WERI-Rb-1 (cell line): ENCODE measurements around the gene RPL7A.

ENCODE experiments used
- DNase-seq: peaks from one replicate; pipeline ENCODE4 v3.0.0-alpha.2; 2020
- H3K27ac ChIP-seq: fragments of 250-450 bp; sonication (Bioruptor Pico); 2 replicates; pipeline ENCODE4 v1.5.1; 2020; ENCODE audit warnings: mild to moderate bottlenecking, moderate library complexity
- H3K27me3 ChIP-seq: fragments of 250-450 bp; sonication (Bioruptor Pico); 2 replicates; pipeline ENCODE4 v1.5.1; 2021; ENCODE audit warnings: mild to moderate bottlenecking, low read depth, moderate library complexity; ENCODE audit not compliant: insufficient read depth, severe bottlenecking
- H3K36me3 ChIP-seq: fragments of 250-450 bp; sonication (Bioruptor Pico); 2 replicates; pipeline ENCODE4 v1.5.1; 2020; ENCODE audit warnings: mild to moderate bottlenecking, moderate library complexity
- H3K4me3 ChIP-seq: 2 replicates; pipeline ENCODE4 v1.5.1; 2011; ENCODE audit warnings: low read depth, mild to moderate bottlenecking, control low read depth, low read length
- H3K9me3 ChIP-seq: fragments of 250-450 bp; sonication (Bioruptor Pico); 2 replicates; pipeline ENCODE4 v1.5.1; 2021; ENCODE audit warnings: mild to moderate bottlenecking, moderate library complexity; ENCODE audit not compliant: severe bottlenecking
- TF ChIP-seq, protein P1 (sequence below): IDR thresholded peaks from 2 replicates; pipeline ENCODE4 v1.5.1; 2011; ENCODE audit warnings: low read depth, mild to moderate bottlenecking, control low read depth, inconsistent platforms, low read length

The RPL7A gene

DNA sequence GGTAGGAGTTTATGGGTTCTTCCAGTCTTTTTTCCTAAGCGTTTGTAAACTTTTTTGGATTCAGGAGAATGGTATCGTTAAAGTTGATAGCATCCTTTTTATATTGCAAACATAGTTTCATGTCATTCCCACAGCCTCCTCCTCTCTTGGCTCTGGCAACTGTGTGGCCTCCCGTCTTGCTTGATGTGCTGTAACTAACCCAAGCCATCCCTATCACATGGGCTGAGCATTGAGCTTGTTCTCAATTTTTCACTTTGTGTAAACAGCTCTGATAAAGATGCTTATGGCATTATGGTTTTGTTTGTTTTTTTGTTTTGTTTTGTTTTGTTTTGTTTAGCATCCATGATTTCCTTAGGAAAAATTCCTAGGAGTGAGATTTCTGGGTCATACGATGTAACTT, 32.7 kb downstream of the RPL7A start:
- H3K36me3 ChIP-seq: peaks cover under 1% of the 10 kb centered on the region
- no peak for DNase-seq
- TF ChIP-seq, protein P1, sequence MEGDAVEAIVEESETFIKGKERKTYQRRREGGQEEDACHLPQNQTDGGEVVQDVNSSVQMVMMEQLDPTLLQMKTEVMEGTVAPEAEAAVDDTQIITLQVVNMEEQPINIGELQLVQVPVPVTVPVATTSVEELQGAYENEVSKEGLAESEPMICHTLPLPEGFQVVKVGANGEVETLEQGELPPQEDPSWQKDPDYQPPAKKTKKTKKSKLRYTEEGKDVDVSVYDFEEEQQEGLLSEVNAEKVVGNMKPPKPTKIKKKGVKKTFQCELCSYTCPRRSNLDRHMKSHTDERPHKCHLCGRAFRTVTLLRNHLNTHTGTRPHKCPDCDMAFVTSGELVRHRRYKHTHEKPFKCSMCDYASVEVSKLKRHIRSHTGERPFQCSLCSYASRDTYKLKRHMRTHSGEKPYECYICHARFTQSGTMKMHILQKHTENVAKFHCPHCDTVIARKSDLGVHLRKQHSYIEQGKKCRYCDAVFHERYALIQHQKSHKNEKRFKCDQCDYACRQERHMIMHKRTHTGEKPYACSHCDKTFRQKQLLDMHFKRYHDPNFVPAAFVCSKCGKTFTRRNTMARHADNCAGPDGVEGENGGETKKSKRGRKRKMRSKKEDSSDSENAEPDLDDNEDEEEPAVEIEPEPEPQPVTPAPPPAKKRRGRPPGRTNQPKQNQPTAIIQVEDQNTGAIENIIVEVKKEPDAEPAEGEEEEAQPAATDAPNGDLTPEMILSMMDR: no peak
- H3K27me3 ChIP-seq: no peaks in the 10 kb centered on the region
- no peak overlapping the region for H3K27ac ChIP-seq
- no peak overlapping the region for H3K4me3 ChIP-seq
- H3K9me3 ChIP-seq: peaks cover 10% of the 10 kb centered on the region

GRCh38 chr9:133382507-133383141, 34.6 kb downstream of the RPL7A start:
- no peak for DNase-seq
- Histone ChIP-seq H3K27me3 (no peaks in the 10 kb centered on the region), H3K4me3 (no peak overlapping the region), H3K9me3 (peaks cover 7% of the 10 kb centered on the region), H3K36me3 (no peaks in the 10 kb centered on the region), H3K27ac (no peak overlapping the region)
- TF ChIP-seq, protein P1: no peak

DNA sequence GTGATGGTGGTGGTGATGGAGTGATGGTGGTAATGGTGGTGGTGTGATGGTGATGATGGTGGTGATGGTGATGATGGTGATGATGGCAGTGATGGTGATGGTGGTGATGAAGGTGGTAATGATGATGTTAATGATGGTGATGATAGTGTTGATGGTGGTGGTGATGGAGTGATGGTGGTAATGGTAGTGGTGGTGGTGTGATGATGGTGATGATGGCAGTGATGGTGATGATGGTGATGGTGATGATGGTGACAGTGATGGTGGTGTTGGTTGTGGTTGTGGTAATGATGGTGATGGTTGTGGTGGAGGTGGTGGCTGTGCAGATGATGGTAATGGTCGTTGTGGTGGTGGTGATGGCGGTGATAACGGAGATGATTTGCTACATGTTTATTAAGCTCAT, 35.4 kb downstream of the RPL7A start:
- TF ChIP-seq, protein P1: no peak
- Histone ChIP-seq H3K27ac (no peak overlapping the region), H3K4me3 (no peak overlapping the region), H3K9me3 (no peaks in the 10 kb centered on the region), H3K27me3 (no peaks in the 10 kb centered on the region), H3K36me3 (no peaks in the 10 kb centered on the region)
- DNase-seq: no peak

DNA sequence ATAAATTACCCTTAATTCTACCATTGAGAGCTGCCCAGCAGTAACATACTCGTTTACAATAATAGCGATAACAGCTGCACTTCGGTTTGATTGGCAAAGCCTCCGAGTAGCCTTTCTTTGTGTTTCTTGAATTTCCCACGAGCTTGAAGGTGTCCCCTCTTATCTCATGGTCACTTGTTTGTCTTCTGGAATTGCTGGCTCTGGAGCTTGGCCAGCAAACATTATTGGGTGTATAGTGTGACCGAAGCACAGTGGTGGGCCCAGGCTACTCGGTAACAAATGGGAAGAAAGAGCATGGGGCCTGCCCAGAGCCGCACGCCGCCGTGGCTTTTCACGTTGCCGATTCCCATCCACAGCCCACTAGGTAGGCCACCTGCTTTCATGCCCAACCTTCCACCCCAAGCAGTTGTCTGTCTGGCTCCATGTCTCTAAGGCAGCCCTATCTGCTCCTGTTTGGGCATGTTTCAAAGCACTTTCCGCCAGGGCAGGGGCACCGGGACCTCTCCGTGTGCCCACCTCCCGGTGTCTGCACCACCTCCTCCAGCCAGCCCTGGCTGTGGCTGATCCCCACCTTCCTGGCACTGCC, 36.8 kb downstream of the RPL7A start:
- Histone ChIP-seq H3K9me3 (no peaks in the 10 kb centered on the region), H3K36me3 (no peaks in the 10 kb centered on the region), H3K4me3 (no peak overlapping the region), H3K27me3 (no peaks in the 10 kb centered on the region), H3K27ac (no peak overlapping the region)
- TF ChIP-seq, protein P1: no peak
- DNase-seq: no peak

DNA sequence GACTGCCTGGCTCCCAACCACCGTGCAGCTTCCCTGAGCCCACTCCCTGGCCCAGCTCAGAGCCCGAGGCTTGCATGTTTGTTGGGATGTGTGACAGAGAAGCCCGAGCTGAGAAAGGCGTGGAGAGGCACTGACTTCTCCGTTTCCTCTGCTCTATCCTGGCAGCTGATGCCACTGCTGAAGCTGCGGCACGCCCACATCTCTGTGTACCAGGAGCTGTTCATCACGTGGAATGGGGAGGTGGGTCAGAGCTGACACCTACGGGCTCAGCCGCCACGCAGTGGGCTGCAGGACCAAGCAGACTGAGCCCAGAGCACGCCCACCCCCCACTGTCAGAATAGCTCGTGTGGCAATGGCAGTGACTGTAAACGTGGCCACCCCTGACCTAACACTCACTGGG, 37.4 kb downstream of the RPL7A start:
- Histone ChIP-seq H3K4me3 (no peak overlapping the region), H3K36me3 (no peaks in the 10 kb centered on the region), H3K9me3 (no peaks in the 10 kb centered on the region), H3K27me3 (no peaks in the 10 kb centered on the region), H3K27ac (no peak overlapping the region)
- DNase-seq: no peak
- TF ChIP-seq, protein P1: no peak

- H3K27me3 ChIP-seq: no peaks in the 10 kb centered on the region
- H3K9me3 ChIP-seq: no peaks in the 10 kb centered on the region
- DNase-seq: no peak
- no peak overlapping the region for H3K27ac ChIP-seq
- H3K4me3 ChIP-seq: no peak overlapping the region
- TF ChIP-seq, protein P1: no peak
- H3K36me3 ChIP-seq: no peaks in the 10 kb centered on the region
Observed at GRCh38 chr9:133386338-133386737, 38.3 kb downstream of the RPL7A start.
